Right lobe of liver (tissue), 4 donors: ENCODE results near the gene CFTR.

Experiments used
- POLR2A ChIP-seq: fragments of 450-650 bp; IDR thresholded peaks from one replicate; pipeline ENCODE4 v1.6.1; 2017; ENCODE audit warnings: antibody characterized with exemption, mild to moderate bottlenecking
- TF ChIP-seq, protein P1 (sequence below), 4 donors: fragments of 200-600 bp in 3 of 4; fragments of 450-650 bp in 1 of 4; IDR thresholded peaks; one replicate each; pipeline versions ENCODE4 v1.5.1 to v1.8.0; 2016 to 2022; ENCODE audit warnings: antibody characterized with exemption in 4 of 4, mild to moderate bottlenecking in 2 of 4
- donor health status: DM: no; HTN: no; CAD: no.
- donor health status: DM: no; HTN: no; CAD: no.
- donor health status: DM: no; HTN: yes; CAD: no.

GRCh38 chr7:117704063-117704462 is 224.2 kb downstream of the CFTR start:
- TF ChIP-seq, protein P1, sequence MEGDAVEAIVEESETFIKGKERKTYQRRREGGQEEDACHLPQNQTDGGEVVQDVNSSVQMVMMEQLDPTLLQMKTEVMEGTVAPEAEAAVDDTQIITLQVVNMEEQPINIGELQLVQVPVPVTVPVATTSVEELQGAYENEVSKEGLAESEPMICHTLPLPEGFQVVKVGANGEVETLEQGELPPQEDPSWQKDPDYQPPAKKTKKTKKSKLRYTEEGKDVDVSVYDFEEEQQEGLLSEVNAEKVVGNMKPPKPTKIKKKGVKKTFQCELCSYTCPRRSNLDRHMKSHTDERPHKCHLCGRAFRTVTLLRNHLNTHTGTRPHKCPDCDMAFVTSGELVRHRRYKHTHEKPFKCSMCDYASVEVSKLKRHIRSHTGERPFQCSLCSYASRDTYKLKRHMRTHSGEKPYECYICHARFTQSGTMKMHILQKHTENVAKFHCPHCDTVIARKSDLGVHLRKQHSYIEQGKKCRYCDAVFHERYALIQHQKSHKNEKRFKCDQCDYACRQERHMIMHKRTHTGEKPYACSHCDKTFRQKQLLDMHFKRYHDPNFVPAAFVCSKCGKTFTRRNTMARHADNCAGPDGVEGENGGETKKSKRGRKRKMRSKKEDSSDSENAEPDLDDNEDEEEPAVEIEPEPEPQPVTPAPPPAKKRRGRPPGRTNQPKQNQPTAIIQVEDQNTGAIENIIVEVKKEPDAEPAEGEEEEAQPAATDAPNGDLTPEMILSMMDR (IDR thresholded peaks at IDR 0.05), result no peak
- TF ChIP-seq POLR2A, result no peak
